WTC11 (cell line): Measurements from ENCODE around the gene ELMO1.

ENCODE experiments used
- ATF2 ChIP-seq: sonication (generic); formaldehyde crosslinking; IDR thresholded peaks from 2 replicates; pipeline ENCODE4 v1.8.1; 2022; ENCODE audit warnings: low read depth, missing genetic modification reagents, borderline replicate concordance
- CREM ChIP-seq: sonication (generic); formaldehyde crosslinking; IDR thresholded peaks from 2 replicates; pipeline ENCODE4 v1.8.1; 2022; ENCODE audit warnings: mild to moderate bottlenecking, missing genetic modification reagents, moderate library complexity
- CTCF ChIP-seq: fragments of 200-600 bp; IDR thresholded peaks from 2 replicates; pipeline ENCODE4 v1.8.0; 2022; ENCODE audit warnings: antibody characterized with exemption
- ZBTB21 ChIP-seq: sonication (generic); formaldehyde crosslinking; IDR thresholded peaks from 2 replicates; pipeline ENCODE4 v1.8.1; 2023; ENCODE audit warnings: mild to moderate bottlenecking, missing genetic modification reagents, borderline replicate concordance

- TF ChIP-seq CTCF (no peak), ZBTB21 (no peak), ATF2 (no peak), CREM (CRISPR knock-in tag) (no peak)
Observed at GRCh38 chr7:37206192-37206591, 242.5 kb downstream of the ELMO1 start.
